BE2C (cell line): ENCODE results near the gene AGAP1.

Experiments
- DNase-seq: peaks from one replicate; pipeline ENCODE4 v3.0.0-alpha.2; 2020
- H3K27me3 ChIP-seq: fragments of 250-450 bp; sonication (Bioruptor Pico); 2 replicates; pipeline ENCODE4 v1.5.1; 2020; ENCODE audit warnings: mild to moderate bottlenecking
- H3K36me3 ChIP-seq: fragments of 250-450 bp; sonication (Bioruptor Pico); 2 replicates; pipeline ENCODE4 v1.5.1; 2020; ENCODE audit warnings: mild to moderate bottlenecking
- H3K4me1 ChIP-seq: fragments of 250-450 bp; sonication (Bioruptor Pico); 2 replicates; pipeline ENCODE4 v1.5.1; 2020
- H3K4me3 ChIP-seq: 2 replicates; pipeline ENCODE4 v1.5.1; 2011; ENCODE audit warnings: low read depth, low read length
- H3K9me3 ChIP-seq: fragments of 250-450 bp; sonication (Bioruptor Pico); 2 replicates; pipeline ENCODE4 v1.5.1; 2020
- CTCF ChIP-seq: IDR thresholded peaks from 2 replicates; pipeline ENCODE4 v1.5.1; 2012; ENCODE audit warnings: mild to moderate bottlenecking, low read depth, low read length

AGAP1 gene

DNA sequence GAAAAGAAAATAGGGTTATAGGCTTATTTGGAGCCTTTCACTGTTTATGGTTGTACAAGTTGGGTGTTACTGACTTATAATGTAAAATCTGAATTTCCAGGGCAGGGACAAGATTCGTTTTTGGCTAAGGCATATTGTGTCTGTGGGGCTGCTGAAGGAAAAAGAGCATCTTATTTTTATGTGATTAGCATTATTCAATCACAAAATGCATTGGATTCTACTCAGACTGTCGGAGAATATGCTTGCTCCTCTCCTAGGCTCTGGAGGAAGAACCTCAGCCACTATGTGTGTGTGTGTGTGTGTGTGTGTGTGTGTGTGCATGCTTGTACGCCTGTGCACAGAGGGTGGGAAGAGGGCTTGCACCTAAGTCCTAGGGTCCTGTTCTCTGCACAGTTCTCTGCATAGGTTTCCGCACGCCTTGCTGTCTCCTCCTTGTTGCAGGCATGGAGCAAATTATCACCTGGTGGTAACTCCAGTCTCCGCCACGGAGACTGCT is 44.3 kb downstream of the AGAP1 start:
- Histone ChIP-seq H3K36me3 (no peaks in the 10 kb centered on the region), H3K4me3 (no peak overlapping the region), H3K9me3 (no peaks in the 10 kb centered on the region), H3K4me1 (peaks cover 5% of the 10 kb centered on the region; the same call in 1 of the 2 replicates), H3K27me3 (no peaks in the 10 kb centered on the region)
- no peak for DNase-seq
- TF ChIP-seq CTCF, result no peak

- no peak for TF ChIP-seq CTCF
- H3K36me3 ChIP-seq, result no peaks in the 10 kb centered on the region
- H3K4me3 ChIP-seq, result no peak overlapping the region
- H3K4me1 ChIP-seq, result peaks cover 5% of the 10 kb centered on the region; the same call in 1 of the 2 replicates
- H3K9me3 ChIP-seq, result no peaks in the 10 kb centered on the region
- H3K27me3 ChIP-seq, result no peaks in the 10 kb centered on the region
- DNase-seq, result no peak
Observed at GRCh38 chr2:235538981-235539380, 45.1 kb downstream of the AGAP1 start.

DNA sequence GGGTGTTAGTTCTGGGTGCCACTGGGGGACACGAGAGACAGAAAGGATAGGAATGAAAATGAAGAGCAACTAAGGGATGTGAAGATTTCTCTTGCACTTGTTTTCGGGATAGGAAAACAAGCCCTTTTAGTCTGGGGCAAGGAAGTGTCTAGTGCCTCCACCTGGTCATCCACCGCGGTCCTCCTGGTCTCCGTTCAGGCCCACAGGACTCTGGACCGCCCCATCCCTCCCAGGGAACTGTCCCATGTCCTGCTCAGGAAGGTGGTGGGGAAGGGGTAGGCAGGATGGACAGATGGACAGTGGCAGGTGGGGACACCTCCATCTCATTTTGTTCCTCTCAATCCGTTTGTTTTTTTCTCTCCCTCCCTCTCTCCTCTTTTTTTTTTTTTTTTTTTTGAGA is 45.9 kb downstream of the AGAP1 start:
- Histone ChIP-seq H3K27me3 (no peaks in the 10 kb centered on the region), H3K36me3 (no peaks in the 10 kb centered on the region), H3K9me3 (no peaks in the 10 kb centered on the region), H3K4me3 (no peak overlapping the region), H3K4me1 (peaks cover 2% of the 10 kb centered on the region; the same call in 1 of the 2 replicates)
- no peak for TF ChIP-seq CTCF
- DNase-seq, result no peak

GRCh38 chr2:235541016-235541415 is 47.2 kb downstream of the AGAP1 start:
- H3K27me3 ChIP-seq, result no peaks in the 10 kb centered on the region
- H3K9me3 ChIP-seq, result no peaks in the 10 kb centered on the region
- no peak overlapping the region for H3K4me3 ChIP-seq
- no peak for TF ChIP-seq CTCF
- no peak for DNase-seq
- peaks cover 2% of the 10 kb centered on the region; the same call in 1 of the 2 replicates for H3K4me1 ChIP-seq
- H3K36me3 ChIP-seq, result no peaks in the 10 kb centered on the region

- H3K4me3 ChIP-seq, result no peak overlapping the region
- no peaks in the 10 kb centered on the region for H3K27me3 ChIP-seq
- peaks cover 2% of the 10 kb centered on the region; the same call in 1 of the 2 replicates for H3K4me1 ChIP-seq
- H3K36me3 ChIP-seq, result no peaks in the 10 kb centered on the region
- H3K9me3 ChIP-seq, result no peaks in the 10 kb centered on the region
- no peak for TF ChIP-seq CTCF
- no peak for DNase-seq
Observed at GRCh38 chr2:235541838-235542549, 48.2 kb downstream of the AGAP1 start.

DNA sequence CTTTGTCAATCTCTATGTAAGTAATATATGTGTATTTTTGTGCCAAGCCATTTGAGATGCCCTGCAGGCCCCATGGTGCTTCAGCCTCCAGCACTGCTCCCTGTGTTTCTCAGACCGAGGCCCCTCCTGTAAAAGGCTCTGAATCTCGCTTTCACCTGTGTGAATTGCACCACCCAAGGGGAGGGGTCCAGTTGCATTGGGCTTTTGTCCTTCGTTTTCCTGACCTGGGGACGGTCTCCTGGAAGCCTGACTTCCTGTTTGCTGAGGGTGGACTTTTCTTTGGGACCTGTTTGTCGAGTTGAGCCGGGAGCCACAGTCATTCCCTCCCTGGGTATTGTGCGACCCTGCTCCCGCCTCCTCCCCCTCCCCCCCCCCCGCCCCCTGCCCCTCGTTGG is 48.9 kb downstream of the AGAP1 start:
- no peaks in the 10 kb centered on the region for H3K27me3 ChIP-seq
- peaks cover 2% of the 10 kb centered on the region; the same call in 1 of the 2 replicates for H3K4me1 ChIP-seq
- no peak overlapping the region for H3K4me3 ChIP-seq
- no peak for DNase-seq
- no peaks in the 10 kb centered on the region for H3K36me3 ChIP-seq
- TF ChIP-seq CTCF, result no peak
- no peaks in the 10 kb centered on the region for H3K9me3 ChIP-seq
